ENCODE results near the gene PRR15L.

DNA sequence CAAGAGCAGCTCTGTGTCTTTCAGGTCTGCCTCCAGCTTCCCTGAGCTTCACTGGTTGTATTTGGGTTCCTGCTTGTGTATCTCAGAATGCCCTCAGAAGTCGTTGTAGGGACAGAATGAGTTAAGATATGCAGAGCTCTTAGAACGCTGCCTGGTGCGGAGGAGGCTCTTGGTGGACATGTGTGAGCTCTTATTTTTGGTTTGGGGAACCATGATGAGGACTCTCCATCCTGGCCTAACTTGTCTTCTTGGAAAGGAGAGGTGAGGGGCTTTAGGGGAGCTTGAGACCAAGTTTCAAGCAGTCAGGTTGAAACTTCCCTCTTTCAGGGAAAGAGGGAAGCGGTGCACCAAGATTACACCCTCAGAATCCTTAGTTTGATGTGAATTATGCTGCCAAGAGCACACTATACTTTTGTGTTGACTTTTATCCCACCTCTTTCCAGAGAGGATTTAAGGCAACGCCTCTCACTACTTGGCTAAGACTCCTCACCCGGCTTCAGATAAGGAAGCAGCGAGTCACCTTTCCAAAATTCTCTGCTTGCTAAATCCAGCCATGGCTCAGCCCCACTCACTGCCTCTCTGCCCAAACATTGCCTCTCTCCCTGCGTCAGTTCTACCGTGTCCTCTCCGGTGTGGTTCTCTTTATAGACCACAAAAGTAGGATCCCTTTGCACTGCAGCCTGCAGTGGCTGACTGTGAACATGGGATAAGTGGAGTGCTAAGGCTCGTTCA, 26.0 kb upstream of the PRR15L start:
- TF ChIP-seq, protein P1, sequence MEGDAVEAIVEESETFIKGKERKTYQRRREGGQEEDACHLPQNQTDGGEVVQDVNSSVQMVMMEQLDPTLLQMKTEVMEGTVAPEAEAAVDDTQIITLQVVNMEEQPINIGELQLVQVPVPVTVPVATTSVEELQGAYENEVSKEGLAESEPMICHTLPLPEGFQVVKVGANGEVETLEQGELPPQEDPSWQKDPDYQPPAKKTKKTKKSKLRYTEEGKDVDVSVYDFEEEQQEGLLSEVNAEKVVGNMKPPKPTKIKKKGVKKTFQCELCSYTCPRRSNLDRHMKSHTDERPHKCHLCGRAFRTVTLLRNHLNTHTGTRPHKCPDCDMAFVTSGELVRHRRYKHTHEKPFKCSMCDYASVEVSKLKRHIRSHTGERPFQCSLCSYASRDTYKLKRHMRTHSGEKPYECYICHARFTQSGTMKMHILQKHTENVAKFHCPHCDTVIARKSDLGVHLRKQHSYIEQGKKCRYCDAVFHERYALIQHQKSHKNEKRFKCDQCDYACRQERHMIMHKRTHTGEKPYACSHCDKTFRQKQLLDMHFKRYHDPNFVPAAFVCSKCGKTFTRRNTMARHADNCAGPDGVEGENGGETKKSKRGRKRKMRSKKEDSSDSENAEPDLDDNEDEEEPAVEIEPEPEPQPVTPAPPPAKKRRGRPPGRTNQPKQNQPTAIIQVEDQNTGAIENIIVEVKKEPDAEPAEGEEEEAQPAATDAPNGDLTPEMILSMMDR (conservative IDR thresholded peaks at IDR 0.05 in 1 of 2, IDR thresholded peaks at IDR 0.05 in 1 of 2; ENCODE audit: low read depth in 1 of 2, low read length in 2 of 2): no peak
- no peak for TF ChIP-seq EZH2 (IDR thresholded peaks at IDR 0.05; ENCODE audit: low read length, missing control alignments)
